Activated T-cell treated with anti-CD3 and anti-CD28 coated beads, Interleukin-2, amount 50 U/mL, for 72 hours (primary cell): ENCODE data around the gene RASAL1. TPM values are rescaled to one million over a fixed set of nuclear protein-coding genes. Genes with fewer than 3 reads are reported as not detected.
"Not testable (repeated sequence)": the region's sequence is repeated elsewhere in the genome, so short reads cannot be mapped to it uniquely, and the experiment has no call there.

Experiments used
- ATAC-seq, 2 donors: fragments of 150-1000 bp; cut with Tn5 transposase; replicated peaks in 1 of 2; 2 replicates each; pipeline ENCODE4 v1.10.0; 2021; ENCODE audit warnings: moderate library complexity in 2 of 2, mild to moderate bottlenecking in 1 of 2
- DNase-seq, 2 donors: peaks; one replicate each; pipeline ENCODE4 v3.0.0; 2021 to 2022; ENCODE audit warnings: mixed read lengths in 1 of 2
- H3K27ac Mint-ChIP-seq: one replicate; pipeline ENCODE4 v1.8.0; 2022; ENCODE audit warnings: mild to moderate bottlenecking, moderate library complexity, mixed read lengths
- H3K27me3 Mint-ChIP-seq: one replicate; pipeline ENCODE4 v1.8.0; 2022; ENCODE audit warnings: low read depth, mixed read lengths
- H3K36me3 Mint-ChIP-seq, 2 donors: one replicate each; pipeline ENCODE4 v1.8.0; 2022; ENCODE audit warnings: mixed read lengths in 2 of 2, mild to moderate bottlenecking in 1 of 2; ENCODE audit not compliant: insufficient read depth in 2 of 2
- H3K4me1 Mint-ChIP-seq: one replicate; pipeline ENCODE4 v1.8.0; 2022; ENCODE audit warnings: low read depth, mixed read lengths
- H3K4me3 Mint-ChIP-seq, 2 donors: one replicate each; pipeline ENCODE4 v1.8.0; 2022; ENCODE audit warnings: mild to moderate bottlenecking in 2 of 2, mixed read lengths in 2 of 2, moderate library complexity in 2 of 2
- H3K9me3 Mint-ChIP-seq, 2 donors: one replicate each; pipeline ENCODE4 v1.8.0; 2022; ENCODE audit warnings: mixed read lengths in 2 of 2
- total RNA-seq, 2 donors: library from RNA; stranded (reverse); gene quantifications; one replicate each; pipeline ENCODE4 v1.2.3, GENCODE V29; 2022

The RASAL1 gene
- total RNA-seq, 2 donors from 2014 or later = 6.7 to 13.4 TPM

DNA sequence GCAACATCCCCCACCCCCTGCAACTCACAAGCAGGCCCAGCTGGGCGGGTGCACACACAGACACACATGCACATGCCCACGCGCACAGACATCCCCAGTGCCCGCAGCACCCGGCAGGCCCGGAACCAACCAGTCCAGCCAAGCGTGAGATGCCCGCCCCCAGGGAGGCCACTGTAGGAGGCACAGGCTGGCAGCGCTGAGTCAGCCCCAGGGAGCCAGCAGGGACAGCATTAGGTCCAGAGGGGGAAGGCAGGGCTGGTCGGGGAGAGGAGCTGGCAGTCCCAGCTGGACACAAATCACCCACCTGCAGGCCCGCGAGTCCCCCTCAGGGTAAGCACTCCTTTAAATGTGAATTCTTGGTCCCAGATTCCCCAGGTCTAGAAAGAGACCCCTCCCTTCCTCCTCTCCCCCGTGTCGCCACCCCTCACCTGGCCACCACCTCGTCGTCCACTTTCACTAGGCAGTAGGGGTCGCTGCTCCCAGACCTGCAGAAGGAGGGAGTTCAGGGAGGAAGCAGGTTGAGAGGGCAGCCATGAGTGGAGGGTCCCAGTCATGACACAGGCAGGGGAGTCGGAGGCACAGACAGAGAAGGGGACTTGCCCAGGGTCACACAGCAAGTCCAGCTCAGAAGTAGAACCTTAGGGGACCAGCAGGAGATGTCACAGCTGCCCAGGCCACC lies 5.0 kb downstream of the RASAL1 start:
- DNase-seq (no peak), ATAC-seq (no peak)
- peaks cover 20% of the 10 kb centered on the region for H3K4me1 Mint-ChIP-seq
- no peak overlapping the region for H3K27ac Mint-ChIP-seq
- no peaks in the 10 kb centered on the region for H3K9me3 Mint-ChIP-seq
- H3K4me3 Mint-ChIP-seq = no peak overlapping the region
- no peaks in the 10 kb centered on the region for H3K27me3 Mint-ChIP-seq
- H3K36me3 Mint-ChIP-seq = no peaks in the 10 kb centered on the region

DNA sequence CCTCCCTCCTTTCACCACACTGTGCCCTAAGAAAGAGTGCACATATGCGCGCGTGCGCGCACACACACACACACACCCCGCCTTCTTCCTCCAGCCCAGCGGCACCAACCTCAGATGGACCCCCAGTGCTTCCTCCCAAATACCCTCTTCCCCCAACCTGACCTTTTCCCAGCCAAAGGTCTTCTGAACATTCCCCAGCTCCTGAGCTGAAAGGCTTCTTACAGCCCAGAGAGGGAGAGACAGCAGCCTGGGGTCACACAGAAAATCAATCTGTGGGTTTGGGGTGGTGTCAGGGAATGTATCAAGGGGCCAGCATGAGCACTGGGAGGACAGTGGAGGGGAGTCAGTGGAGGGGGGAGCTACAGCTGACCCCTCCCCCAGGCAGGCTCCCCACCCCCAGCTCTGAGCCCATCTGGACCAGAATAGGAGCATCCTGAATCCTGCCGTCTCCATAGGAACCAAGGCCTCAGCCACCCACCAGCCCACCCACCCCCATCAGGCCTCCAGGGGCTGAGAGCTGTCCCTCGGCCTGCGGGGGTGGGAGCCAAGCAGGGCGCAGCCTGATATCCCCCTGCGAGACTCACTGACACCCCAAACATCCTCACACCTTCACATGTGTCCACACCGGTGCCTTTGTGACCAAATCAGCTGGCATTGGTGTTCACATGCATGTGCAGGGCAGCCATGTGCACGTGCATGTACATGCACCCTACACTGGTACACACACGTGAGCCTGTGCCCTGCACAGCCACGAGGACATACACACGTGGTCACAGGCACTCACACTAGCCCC lies 5.7 kb downstream of the RASAL1 start:
- Mint-ChIP-seq H3K27me3 (no peaks in the 10 kb centered on the region), H3K4me1 (peaks cover 18% of the 10 kb centered on the region), H3K36me3 (no peaks in the 10 kb centered on the region), H3K27ac (no peak overlapping the region), H3K9me3 (no peaks in the 10 kb centered on the region), H3K4me3 (no peak overlapping the region)
- ATAC-seq = no peak
- no peak for DNase-seq

DNA sequence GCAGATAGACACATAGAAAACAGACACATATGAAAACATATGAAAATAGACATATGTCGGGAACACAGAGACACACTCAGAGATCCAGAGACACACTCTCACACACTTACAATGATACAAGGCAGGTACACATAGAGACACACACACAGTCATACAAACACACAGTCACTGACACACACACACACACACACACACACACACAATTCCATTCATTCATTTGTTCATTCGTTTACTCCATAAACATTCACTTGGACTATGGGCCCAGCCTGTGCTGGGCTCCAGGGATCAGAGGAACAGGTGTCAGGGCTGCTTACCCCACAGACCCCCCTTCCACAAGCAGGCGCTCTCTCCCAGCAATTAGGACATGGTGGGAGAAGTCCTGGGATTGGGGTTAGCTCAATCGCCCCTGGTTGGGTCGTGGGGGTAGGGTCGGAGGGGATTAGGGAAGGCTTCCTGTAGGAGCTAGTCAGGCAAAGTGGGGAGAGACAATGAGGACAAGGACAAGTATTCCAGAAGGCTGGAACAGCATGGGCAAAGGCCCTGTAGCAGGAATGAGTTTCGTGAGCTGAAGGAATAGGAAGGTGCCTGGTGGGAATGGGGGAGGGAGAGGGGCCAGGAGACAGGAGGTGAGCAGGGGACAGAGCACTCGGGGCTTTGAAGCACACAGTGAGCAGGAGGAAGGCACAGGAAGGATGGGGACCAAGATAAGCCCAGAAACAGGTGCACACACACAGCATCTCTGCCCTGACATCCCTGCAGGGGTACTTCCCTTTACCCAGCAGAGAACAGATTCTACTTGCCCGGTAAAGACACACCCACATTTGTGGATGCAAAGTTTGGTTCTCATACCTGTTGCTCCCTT lies 6.5 kb downstream of the RASAL1 start:
- ATAC-seq = no peak
- H3K4me1 Mint-ChIP-seq = peaks cover 12% of the 10 kb centered on the region
- H3K27ac Mint-ChIP-seq = no peak overlapping the region

DNA sequence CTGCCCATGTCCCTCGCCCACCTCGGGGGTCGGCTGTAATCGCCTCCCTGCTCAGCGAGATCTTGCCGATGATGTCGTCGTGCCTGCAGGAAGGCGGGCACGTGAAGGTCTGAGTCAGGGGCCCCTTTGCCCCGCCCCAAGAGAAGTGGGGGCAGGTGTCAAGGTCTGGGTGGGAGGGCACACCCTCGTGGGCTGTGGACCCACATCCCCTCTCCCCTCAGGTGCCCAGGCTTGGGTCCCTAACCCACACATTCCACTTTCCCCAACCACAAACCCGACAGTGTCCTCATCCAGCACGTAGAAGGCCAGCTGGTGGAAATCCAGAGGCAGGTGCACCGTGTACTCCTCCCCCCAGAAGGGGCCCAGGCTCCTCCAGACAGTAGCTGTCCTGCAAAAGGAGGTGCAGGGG lies 7.8 kb downstream of the RASAL1 start:
- DNase-seq (no peak), ATAC-seq (no peak)
- Mint-ChIP-seq H3K27ac (no peak overlapping the region), H3K4me1 (peaks cover 12% of the 10 kb centered on the region), H3K9me3 (peaks cover 0 to 1% of the 10 kb centered on the region in 2 donors), H3K36me3 (peaks cover 6 to 9% of the 10 kb centered on the region in 2 donors), H3K27me3 (no peaks in the 10 kb centered on the region), H3K4me3 (no peak overlapping the region)

More for the DNA sequence above, 6.5 kb downstream of the RASAL1 start:
- peaks cover 3 to 4% of the 10 kb centered on the region in 2 donors for H3K36me3 Mint-ChIP-seq
- H3K27me3 Mint-ChIP-seq = no peaks in the 10 kb centered on the region
- no peak for DNase-seq
- no peak overlapping the region for H3K4me3 Mint-ChIP-seq
- no peaks in the 10 kb centered on the region for H3K9me3 Mint-ChIP-seq

DNA sequence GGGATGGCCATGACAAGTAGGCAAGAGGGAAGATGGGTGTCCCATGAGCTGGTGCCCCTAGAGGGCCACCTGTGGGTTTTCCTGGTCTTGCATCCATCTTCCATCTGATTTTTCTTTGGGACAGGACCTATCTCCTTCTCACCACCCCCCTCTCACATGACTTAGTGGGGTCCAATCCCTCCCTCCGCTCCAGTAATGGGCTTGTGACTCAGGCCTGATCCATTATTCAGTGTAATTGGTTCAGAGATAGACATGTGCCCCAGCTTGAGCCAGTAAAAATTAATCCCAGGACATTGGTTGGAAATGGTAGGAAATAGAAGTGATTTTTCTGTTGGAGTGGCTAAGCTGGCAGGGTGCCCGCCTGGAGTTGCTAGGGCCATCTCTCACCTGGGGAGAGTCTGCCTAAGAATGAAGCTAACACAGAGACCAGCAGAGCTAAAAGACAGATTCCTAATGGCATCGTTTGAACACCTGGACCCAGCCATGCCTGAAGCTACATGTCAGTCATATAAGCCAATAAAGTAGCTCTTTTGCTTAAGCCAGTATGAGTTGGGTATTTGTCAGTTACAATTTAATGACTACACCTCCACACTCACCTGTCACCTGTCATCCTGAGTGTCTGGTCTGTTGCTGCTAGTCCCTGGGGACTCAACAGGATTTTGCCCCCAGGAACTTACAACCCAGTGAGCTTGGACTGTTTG lies 14.7 kb downstream of the RASAL1 start:
- Mint-ChIP-seq H3K36me3 (peaks cover 6 to 11% of the 10 kb centered on the region in 2 donors), H3K27ac (no peak overlapping the region), H3K9me3 (peaks cover 0 to 3% of the 10 kb centered on the region in 2 donors), H3K4me3 (no peak overlapping the region), H3K27me3 (no peaks in the 10 kb centered on the region), H3K4me1 (no peaks in the 10 kb centered on the region)
- DNase-seq (no peak), ATAC-seq (no peak)

DNA sequence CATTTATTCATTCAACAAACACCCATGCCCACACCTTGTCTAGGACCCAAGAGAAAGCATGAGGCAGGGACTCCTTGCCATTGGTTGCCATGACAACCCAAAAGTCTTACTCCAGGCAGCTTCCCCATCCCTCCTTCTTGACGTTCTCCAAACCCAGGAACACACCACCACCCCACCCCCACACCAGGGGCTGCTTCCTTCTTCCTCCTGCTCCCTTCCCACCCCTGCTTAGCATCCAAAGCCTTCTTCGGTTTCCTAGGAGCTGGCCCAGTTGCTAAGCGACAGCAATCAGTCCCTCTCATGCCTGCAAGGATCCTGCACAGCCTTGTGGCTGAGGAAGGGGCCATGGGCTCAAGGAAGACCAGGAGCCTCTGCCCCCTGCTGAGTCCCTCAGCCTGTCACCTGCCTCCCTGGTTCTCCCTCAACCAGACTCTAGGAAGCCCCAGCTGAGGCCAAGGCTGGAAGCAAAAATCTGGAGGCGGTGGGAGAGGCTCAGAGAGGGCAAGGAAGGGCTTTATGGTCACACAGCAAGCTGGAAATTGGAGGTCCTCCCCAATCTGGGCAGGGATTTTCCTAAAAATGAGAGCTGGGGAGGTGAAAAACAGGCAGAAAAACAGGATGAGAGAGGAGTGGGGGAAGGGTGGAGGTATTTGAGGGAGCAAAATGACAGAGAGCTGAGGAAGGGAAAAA lies 15.4 kb downstream of the RASAL1 start:
- H3K36me3 Mint-ChIP-seq = peaks cover 6 to 11% of the 10 kb centered on the region in 2 donors
- no peak for ATAC-seq
- no peaks in the 10 kb centered on the region for H3K27me3 Mint-ChIP-seq
- H3K4me3 Mint-ChIP-seq = no peak overlapping the region
- no peak overlapping the region for H3K27ac Mint-ChIP-seq
- H3K9me3 Mint-ChIP-seq = peaks cover 0 to 3% of the 10 kb centered on the region in 2 donors
- no peaks in the 10 kb centered on the region for H3K4me1 Mint-ChIP-seq
- no peak for DNase-seq

DNA sequence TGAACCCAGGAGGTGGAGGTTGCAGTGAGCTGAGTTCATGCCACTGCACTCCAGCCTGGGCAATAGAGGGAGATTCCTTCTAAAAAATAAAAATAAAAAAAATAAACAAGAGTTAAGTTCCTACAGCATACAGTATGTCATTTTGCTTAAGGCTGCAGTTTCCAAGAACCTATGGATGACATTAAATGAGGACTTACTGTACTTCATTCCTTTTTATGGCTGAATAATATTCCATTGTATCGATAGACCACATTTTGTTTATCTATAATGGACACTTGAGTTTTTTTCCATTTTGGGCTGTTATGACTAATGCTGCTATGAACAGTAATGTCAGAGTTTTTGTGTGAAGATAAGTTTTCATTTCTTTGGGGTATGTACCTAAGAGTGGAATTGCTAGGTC lies 17.4 kb downstream of the RASAL1 start:
- H3K4me3 Mint-ChIP-seq = no peak overlapping the region
- no peaks in the 10 kb centered on the region for H3K4me1 Mint-ChIP-seq
- H3K36me3 Mint-ChIP-seq = peaks cover 1 to 4% of the 10 kb centered on the region in 2 donors
- DNase-seq = no peak
- no peaks in the 10 kb centered on the region for H3K27me3 Mint-ChIP-seq
- H3K27ac Mint-ChIP-seq = no peak overlapping the region
- no peak for ATAC-seq
- peaks cover 0 to 3% of the 10 kb centered on the region in 2 donors for H3K9me3 Mint-ChIP-seq

DNA sequence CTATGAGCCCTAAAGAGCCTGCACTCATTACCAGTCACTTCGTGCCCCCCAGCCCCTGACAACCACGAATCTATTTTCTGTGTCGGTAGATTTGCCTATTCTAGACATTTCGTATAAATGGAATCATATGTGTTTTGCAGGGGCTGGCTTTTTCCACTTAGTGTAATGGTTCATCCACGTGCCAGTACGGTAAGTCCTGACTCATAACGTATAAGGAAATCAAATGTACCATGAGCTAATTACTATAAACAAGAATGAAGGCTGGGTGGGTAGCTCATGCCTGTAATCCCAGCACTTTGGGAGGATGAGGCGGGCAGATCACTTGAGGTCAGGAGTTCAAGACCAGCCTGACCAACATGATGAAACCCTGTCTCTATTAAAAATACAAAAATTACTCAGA lies 17.9 kb downstream of the RASAL1 start:
- H3K27me3 Mint-ChIP-seq, H3K36me3 Mint-ChIP-seq, ATAC-seq, H3K4me1 Mint-ChIP-seq, H3K9me3 Mint-ChIP-seq, H3K27ac Mint-ChIP-seq, DNase-seq, H3K4me3 Mint-ChIP-seq: not testable (repeated sequence)

DNA sequence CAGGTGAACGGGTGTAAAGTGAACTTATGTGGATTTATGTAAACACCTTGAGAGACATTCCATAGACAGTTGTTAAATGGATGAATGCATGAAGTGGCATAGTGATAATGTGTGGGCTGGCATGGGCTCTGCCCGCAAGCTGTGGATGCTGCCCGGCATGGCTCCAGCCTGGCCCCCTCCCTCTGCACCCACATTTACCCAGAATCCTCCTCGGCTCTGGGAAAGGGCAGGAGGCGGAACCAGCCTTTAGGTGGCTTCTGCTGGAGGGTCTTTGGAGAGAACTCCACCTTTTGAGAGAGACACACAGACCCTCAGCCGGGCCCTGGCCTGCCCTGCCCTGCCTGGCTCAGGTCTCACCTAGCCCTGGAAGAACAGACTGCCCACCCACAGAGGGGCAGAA lies 18.7 kb downstream of the RASAL1 start:
- DNase-seq = no peak
- no peaks in the 10 kb centered on the region for H3K9me3 Mint-ChIP-seq
- no peaks in the 10 kb centered on the region for H3K36me3 Mint-ChIP-seq
- no peak overlapping the region for H3K4me3 Mint-ChIP-seq
- H3K27ac Mint-ChIP-seq = no peak overlapping the region
- ATAC-seq = no peak
- H3K27me3 Mint-ChIP-seq = no peaks in the 10 kb centered on the region
- no peaks in the 10 kb centered on the region for H3K4me1 Mint-ChIP-seq

DNA sequence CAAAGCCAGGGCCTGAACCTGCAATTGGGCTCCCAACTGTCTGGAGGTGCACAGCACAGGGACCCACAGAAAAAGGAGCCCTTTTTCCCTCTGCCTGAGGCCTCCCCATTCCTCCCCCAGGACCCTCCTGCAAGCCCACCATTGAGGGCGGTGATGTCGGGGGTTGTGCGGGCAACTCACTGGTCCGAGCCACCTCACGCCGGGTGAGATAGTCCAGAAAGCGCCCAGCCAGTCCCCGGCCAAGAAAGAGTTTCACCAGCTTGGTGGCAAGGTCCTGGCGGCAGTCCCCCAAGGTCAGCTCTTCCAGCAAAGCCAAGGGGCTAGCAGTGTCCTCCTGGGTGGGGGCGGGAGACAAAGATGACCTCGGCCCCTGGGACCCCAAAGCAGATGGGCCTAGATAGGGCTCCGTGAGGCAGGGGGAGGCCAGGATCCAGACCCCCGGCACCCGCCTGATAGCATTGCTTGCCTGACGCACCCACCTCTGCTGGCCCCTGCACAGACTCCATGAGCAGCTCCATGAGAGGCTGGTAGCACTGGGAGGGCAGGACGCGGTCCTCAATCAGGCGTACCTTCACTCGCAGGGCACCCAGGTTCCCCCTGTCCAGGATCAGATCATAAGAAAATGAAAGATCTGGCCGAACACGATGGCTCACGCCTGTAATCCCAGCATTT lies 20.0 kb downstream of the RASAL1 start:
- no peaks in the 10 kb centered on the region for H3K36me3 Mint-ChIP-seq
- H3K27me3 Mint-ChIP-seq = no peaks in the 10 kb centered on the region
- no peaks in the 10 kb centered on the region for H3K9me3 Mint-ChIP-seq
- ATAC-seq (no peak), DNase-seq (no peak)
- no peak overlapping the region for H3K4me3 Mint-ChIP-seq
- H3K4me1 Mint-ChIP-seq = no peaks in the 10 kb centered on the region
- H3K27ac Mint-ChIP-seq = no peak overlapping the region

DNA sequence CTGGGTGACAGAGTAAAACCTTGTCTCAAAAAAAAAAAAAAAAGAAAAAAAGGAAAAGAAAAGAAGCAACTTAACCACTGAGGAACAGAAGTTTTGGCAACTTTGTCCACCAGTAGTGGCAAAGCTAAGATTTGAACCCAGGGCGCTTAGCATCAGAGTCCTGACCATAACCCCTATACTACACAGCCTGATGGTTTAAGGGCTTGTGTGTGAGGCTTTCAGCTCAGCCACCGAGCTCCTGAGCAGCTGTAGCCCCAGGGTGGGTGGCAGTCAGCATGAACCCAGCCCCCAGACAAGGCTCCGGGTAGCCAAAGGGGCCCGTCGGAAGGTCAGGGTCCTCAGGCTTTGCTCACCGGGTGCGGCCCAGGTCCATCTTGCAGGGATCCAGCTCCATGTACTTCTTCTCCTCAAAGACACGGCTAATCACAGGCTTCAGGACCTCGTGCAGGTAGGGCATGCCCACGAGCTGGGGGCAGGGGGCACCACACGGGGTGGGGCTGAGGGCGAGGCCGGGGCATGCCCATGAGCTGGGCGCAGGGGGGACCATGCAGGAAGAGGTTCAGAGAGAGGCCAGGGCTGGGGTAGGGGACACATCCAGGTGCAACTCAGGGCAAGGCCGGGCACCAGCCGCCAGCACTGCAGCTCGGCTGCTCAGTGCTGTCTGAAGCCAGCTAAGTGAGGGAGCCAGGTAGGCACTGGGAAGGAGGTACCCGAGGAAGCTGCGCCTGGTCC lies 20.9 kb downstream of the RASAL1 start:
- H3K27ac Mint-ChIP-seq = no peak overlapping the region
- H3K9me3 Mint-ChIP-seq = no peaks in the 10 kb centered on the region
- ATAC-seq (no peak), DNase-seq (no peak)
- no peaks in the 10 kb centered on the region for H3K4me1 Mint-ChIP-seq
- H3K4me3 Mint-ChIP-seq = no peak overlapping the region
- H3K27me3 Mint-ChIP-seq = no peaks in the 10 kb centered on the region
- H3K36me3 Mint-ChIP-seq = no peaks in the 10 kb centered on the region
